A673 (cell line): ENCODE measurements around the gene DLG2.

ENCODE experiments used
- EZH2 ChIP-seq: fragments of 200-600 bp; sonication (generic); IDR thresholded peaks from 2 replicates; pipeline ENCODE4 v1.6.1; 2017; ENCODE audit warnings: borderline replicate concordance, low read depth, mild to moderate bottlenecking, mixed read lengths, antibody characterized with exemption, low read length; ENCODE audit not compliant: poor library complexity, severe bottlenecking
- TF ChIP-seq, protein P1 (sequence below): fragments of 300-800, 200-600 bp; sonication (generic); conservative IDR thresholded peaks from 2 replicates; pipeline ENCODE4 v1.5.1; 2017; ENCODE audit warnings: low read depth, mild to moderate bottlenecking, antibody characterized with exemption, low read length, moderate library complexity, mixed read lengths

DNA sequence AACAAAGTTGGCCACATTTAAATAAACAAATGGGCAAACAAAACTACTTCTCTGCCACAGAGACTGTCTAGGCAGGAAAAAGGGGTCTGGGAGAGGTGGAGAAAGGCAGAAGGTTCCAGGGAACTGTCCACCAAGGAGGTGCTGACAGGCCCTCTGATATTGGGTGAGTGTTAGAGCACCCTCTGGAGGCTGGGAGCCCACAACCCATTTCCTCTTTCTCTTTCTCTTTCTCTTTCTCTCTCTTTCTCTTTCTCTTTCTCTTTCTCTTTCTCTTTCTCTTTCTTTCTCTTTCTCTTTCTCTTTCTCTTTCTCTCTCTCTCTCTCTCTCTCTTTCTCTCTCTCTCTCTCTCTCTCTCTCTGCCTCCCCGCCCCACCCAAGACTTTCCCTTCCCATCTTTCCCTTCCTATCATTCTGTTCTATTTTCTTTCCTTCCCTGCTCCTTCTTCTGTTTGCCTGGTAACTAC, 912.8 kb downstream of the DLG2 start:
- TF ChIP-seq, protein P1, sequence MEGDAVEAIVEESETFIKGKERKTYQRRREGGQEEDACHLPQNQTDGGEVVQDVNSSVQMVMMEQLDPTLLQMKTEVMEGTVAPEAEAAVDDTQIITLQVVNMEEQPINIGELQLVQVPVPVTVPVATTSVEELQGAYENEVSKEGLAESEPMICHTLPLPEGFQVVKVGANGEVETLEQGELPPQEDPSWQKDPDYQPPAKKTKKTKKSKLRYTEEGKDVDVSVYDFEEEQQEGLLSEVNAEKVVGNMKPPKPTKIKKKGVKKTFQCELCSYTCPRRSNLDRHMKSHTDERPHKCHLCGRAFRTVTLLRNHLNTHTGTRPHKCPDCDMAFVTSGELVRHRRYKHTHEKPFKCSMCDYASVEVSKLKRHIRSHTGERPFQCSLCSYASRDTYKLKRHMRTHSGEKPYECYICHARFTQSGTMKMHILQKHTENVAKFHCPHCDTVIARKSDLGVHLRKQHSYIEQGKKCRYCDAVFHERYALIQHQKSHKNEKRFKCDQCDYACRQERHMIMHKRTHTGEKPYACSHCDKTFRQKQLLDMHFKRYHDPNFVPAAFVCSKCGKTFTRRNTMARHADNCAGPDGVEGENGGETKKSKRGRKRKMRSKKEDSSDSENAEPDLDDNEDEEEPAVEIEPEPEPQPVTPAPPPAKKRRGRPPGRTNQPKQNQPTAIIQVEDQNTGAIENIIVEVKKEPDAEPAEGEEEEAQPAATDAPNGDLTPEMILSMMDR = peak; percentile 77
- no peak for TF ChIP-seq EZH2
